OCI-M2 (cell line): ENCODE measurements around the gene CTDSP1.

ENCODE experiments used
- DNase-seq: peaks from one replicate; lab custom pipeline; 2025; ENCODE audit not compliant: unreplicated experiment; lab: John Stamatoyannopoulos, UW

CTDSP1 gene

GRCh38 chr2:218399391-218400166, at the start of gene CTDSP1:
TSS of gene CTDSP1 (plus strand) at chr2:218399868. CDS start at chr2:218400091, 223 bp downstream.
- DNase-seq = no peak

DNA sequence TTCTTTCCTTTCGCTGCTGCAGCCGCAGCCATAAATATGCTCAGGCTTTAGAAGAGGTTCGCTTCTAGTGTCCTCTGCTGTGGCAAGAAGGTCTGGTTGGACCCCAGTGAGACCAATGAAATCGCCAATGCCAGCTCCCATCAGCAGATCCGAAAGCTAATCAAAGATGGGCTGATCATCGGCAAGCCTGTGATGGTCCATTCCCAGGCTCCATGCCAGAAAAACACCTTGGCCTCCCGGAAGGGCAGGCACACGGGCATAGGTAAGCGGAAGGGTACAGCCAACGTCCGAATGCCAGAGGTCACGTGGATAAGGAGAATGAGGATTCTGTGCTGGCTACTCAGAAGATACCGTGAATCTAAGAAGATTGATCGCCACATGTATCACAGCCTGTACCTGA, 45.6 kb upstream of the CTDSP1 start:
- no peak for DNase-seq

DNA sequence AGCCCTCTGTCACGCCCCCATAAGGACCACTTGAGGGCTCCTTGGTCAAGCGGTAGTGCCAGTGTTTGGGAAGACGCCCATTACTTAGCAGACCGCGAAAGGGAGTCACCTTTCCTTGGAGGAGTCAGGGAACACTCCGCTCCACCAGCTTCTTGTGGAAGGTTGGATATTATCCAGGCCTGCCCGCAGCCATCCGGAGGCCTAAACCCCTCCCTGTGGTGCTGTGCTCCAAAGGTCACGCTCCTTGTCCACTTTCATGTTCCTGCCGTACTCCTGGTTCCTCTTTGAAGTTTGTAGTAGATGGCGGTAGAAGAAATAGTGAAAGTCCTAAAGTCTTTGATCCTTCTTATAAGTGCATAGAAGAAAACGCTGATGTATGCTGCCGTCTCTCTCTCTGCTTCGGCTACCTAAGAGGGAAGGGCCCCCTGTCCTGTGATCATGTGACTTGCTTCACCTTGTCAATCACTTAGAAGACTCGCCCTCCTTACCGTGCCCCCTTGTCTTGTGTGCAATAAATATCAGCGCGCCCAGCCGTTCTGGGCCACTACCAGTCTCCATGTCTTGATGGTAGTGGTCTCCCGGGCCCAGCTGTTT, 44.7 kb upstream of the CTDSP1 start:
- no peak for DNase-seq

- DNase-seq = no peak
These were observed 42.2 kb upstream of the CTDSP1 start for GRCh38 chr2:218357236-218358177.

- DNase-seq = no peak
These were observed 39.2 kb upstream of the CTDSP1 start for GRCh38 chr2:218360453-218360852.

GRCh38 chr2:218362606-218363005, 37.1 kb upstream of the CTDSP1 start:
- DNase-seq = no peak

- DNase-seq = no peak
These were observed 35.9 kb upstream of the CTDSP1 start for GRCh38 chr2:218363736-218364135.

DNA sequence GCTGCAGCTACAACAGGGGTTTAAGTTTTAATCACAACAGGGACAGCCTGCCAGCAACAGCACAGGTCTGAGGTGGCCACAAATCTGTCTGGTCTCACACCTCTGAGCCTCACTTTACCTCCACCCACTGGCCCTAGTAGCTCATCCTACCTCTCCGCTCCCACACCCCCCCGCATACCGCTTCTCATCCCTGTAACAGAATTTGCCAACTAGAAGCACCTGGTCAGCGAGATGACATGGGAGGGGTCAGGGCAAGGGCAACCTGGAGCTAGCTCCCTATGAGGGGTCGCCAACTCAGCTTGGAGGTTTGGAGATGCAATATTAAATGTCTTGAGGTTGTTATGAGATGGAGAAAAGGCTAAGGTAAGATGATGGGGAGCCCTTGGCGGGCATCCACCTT, 35.5 kb upstream of the CTDSP1 start:
- DNase-seq = no peak

DNA sequence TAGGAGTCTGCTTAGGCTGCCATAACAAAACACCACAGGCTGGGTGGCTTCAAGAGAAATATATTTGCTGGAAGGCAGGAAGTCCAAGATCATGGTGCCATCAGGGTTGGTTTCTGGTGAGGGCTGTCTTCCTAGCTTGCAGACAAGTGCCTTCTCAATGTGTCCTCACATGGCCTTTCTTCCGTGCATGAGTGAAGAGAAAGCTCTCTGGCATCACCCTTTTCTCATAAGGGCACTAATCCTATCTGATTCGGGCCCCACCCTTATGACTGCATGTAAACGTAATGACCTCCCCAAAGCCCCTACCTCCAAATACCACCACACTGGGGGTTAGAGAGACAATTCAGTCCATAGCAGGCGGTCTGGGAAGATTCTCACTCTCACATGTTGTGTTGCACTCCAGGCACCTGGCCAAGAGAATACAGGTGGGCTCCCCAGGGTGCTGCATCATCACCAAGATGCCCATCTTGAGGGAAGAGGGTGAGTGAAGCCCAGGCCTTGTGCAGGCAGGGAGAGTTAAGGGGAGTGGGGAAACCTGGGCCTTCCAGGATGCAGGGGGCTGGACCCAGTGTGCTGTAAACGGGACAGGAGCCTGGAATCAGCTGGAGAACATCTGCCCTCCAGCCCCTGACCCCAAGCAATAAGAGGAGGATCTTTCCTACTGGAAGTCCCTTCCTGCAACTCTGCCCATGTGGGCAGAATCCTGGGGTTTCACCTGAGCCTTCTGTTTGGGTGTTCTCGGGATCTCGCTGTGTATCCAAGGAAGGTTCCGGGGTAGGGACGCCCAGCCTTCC, 32.9 kb upstream of the CTDSP1 start:
- DNase-seq = no peak

DNA sequence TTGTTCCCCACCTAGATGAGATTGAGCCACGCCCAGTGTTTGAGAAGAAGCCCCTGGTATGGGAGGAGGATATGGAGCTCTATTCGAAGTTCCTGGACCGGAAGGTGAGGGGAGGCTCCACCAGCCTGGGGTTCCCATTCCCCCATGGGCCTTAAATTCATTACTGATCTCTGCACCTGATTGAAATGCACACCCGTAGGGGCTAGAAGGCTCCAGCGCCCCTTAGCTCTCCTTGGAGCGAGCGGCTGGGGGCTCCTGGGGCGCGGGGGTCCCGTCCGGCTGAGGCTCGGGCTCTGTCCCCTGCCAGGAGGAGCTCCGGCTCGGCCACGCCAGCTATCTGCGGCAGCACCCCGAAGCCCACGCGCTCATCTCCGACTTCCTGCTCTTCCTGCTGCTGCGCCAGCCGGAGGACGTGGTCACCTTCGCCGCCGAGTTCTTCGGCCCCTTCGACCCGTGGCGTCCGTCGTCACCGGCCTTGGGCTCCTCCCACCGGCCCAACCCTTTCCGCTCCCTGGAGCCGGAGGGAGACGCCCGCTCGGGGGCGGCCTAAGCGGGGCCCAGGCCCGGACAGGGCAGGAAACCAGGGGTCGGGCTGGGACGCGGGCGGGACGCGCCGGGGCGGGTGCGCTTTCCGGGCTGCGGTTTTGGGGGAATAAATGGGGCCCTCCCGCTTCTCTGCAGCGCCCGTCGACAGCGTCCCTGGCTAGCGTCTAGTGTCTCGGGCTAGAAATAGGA, 32.1 kb upstream of the CTDSP1 start:
- peak; percentile 12 for DNase-seq

DNA sequence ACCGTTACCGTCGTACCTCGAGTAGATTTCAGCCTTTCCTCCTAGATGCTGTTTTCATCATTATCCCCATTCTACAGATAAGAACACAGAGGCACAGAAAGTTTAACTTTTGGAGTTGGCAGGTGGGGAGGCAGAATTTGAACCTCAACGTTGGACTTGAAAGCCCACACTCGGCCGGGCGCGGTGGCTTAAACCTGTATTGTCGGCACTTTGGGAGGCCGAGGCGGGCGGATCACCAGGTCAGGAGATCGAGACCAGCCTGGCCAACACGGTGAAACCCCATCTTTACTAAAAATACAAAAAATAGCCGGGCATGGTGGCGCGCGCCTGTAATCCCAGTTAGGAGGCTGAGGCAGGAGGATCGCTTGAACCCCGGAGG, 31.5 kb upstream of the CTDSP1 start:
- no peak for DNase-seq

DNA sequence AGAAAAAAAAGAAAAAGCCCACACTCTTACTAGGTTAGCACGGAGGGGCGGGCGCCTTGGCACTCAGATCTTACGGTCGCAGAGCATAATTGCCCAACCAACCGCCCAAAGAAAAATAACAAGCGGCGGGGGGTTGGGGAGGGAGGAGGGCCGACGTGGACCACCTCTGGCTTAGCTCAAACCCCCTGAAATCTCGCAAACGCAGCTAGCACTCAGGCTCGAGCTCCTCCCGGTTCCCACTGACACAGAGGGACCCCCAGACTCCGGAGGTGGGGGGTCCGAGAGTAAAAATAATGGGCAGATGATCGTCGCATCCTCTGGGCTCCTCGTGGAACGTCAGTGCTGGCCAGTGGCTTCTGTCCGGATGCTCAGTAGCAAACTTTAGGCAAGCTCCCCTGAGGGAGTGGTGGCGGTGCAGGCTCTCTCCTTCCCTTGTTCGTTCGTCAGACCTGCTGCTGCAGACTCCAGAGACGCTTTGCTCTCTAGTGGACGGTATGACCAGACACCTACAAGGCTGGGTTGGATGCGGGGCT, 31.0 kb upstream of the CTDSP1 start:
- no peak for DNase-seq

GRCh38 chr2:218369330-218369729, 30.3 kb upstream of the CTDSP1 start:
- DNase-seq = no peak

- DNase-seq = no peak
These were observed 29.1 kb upstream of the CTDSP1 start for GRCh38 chr2:218370410-218371063.

- no peak for DNase-seq
These were observed 27.7 kb upstream of the CTDSP1 start for GRCh38 chr2:218371983-218372350.

- DNase-seq = no peak
These were observed 24.9 kb upstream of the CTDSP1 start for GRCh38 chr2:218374795-218375194.

DNA sequence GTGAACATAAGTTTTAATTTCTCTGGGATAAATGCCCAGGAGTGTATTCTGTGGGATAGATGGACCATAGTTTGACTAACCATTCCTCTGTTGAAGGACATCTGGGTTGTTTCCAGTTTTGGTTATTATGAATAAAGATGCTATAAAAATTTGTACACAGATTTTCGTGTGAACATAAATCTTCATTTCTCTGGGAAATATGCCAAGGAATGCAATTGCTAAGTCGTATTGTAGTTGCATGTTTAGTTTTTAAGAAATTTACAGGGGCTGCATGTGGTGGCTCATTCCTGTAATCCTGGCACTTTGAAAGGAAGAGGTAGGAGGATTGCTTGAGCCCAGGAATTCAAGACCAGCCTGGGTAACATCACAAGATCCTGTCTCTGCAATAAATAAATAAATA, 24.5 kb upstream of the CTDSP1 start:
- no peak for DNase-seq

GRCh38 chr2:218378053-218378452, 21.6 kb upstream of the CTDSP1 start:
- no peak for DNase-seq

DNA sequence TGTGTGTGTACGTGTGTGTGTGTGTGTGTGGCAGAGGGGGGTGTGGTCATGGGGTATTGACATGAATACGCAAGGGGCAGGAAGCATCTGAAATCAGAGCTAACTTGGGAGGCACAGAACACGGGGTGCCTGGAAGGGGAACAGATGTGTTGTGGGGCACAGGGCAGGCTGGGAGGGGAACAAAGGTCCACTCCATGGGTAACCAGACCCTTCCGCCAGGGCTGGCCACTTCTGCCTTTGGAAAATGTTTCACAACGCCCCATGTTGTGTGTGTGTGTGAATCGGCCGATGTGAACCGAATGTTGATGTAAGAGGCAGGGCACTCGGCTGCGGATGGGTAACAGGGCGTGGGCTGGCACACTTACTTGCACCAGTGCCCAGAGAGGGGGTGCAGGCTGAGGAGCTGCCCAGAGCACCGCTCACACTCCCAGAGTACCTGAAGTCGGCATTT, 17.7 kb upstream of the CTDSP1 start, which contains the start of gene SLC11A1:
TSS of gene SLC11A1 (plus strand) at position 358 of the 451 bp plus-strand sequence. CDS start 96 bp downstream, outside the sequence.
- DNase-seq = no peak
